Skeletal muscle satellite cell (primary cell): ENCODE measurements around the gene EFCC1. TPM values are rescaled to one million over a fixed set of nuclear protein-coding genes. Genes with fewer than 3 reads are reported as not detected.

Experiments used
- H3K27me3 ChIP-seq: 2 replicates; pipeline ENCODE4 v1.7.0; 2013; ENCODE audit warnings: low read length; ENCODE audit not compliant: control insufficient read depth, insufficient read depth
- H3K36me3 ChIP-seq: 2 replicates; pipeline ENCODE4 v1.7.0; 2013; ENCODE audit warnings: mild to moderate bottlenecking, control low read depth, low read length; ENCODE audit not compliant: insufficient read depth
- H3K4me1 ChIP-seq: 2 replicates; pipeline ENCODE4 v1.7.0; 2013; ENCODE audit warnings: low read length; ENCODE audit not compliant: control insufficient read depth, insufficient read depth
- H3K4me2 ChIP-seq: 2 replicates; pipeline ENCODE4 v1.7.0; 2013; ENCODE audit warnings: mild to moderate bottlenecking, low read length
- H3K4me3 ChIP-seq: 2 replicates; pipeline ENCODE4 v1.7.0; 2013; ENCODE audit warnings: low read length
- H3K9ac ChIP-seq: 2 replicates; pipeline ENCODE4 v1.7.0; 2013; ENCODE audit warnings: mild to moderate bottlenecking, low read depth, low read length, moderate library complexity
- H3K9me3 ChIP-seq: replicated peaks from 2 replicates; pipeline ENCODE4 v1.7.0; 2013; ENCODE audit warnings: mild to moderate bottlenecking, control low read depth, low read length
- total RNA-seq: library from RNA; depleted of rRNA; stranded (reverse); fragments of >200 nt; gene quantifications from 2 replicates; pipeline ENCODE4 v1.2.3, GENCODE V29; 2012; rRNA removed

Gene EFCC1
- total RNA-seq = not detected in 2 replicates

GRCh38 chr3:129001101-129001805 is at the start of gene EFCC1:
TSS of gene EFCC1 (plus strand) at chr3:129001304. CDS start at chr3:129001629, 325 bp downstream.
- Histone ChIP-seq H3K4me3 (peak within 1 kb of the TSS; percentile 42), H3K27me3 (peaks cover 83% of the 10 kb centered on the region), H3K4me2 (peak within 1 kb of the TSS; percentile 74), H3K36me3 (no peaks in the 10 kb centered on the region), H3K4me1 (peaks cover 3% of the 10 kb centered on the region), H3K9ac (no peak within 1 kb of the TSS), H3K9me3 (no peaks in the 10 kb centered on the region)

GRCh38 chr3:128956440-128956839 is 44.7 kb upstream of the EFCC1 start:
- no peaks in the 10 kb centered on the region for H3K9me3 ChIP-seq
- H3K4me2 ChIP-seq = no peak overlapping the region
- H3K27me3 ChIP-seq = peaks cover 25% of the 10 kb centered on the region
- H3K9ac ChIP-seq = no peak overlapping the region
- no peaks in the 10 kb centered on the region for H3K36me3 ChIP-seq
- H3K4me3 ChIP-seq = no peak overlapping the region
- no peaks in the 10 kb centered on the region for H3K4me1 ChIP-seq

GRCh38 chr3:128965280-128965679 is 35.8 kb upstream of the EFCC1 start:
- peaks cover 29% of the 10 kb centered on the region for H3K27me3 ChIP-seq
- H3K4me3 ChIP-seq = no peak overlapping the region
- no peaks in the 10 kb centered on the region for H3K4me1 ChIP-seq
- no peak overlapping the region for H3K4me2 ChIP-seq
- H3K36me3 ChIP-seq = no peaks in the 10 kb centered on the region
- H3K9me3 ChIP-seq = no peaks in the 10 kb centered on the region
- H3K9ac ChIP-seq = no peak overlapping the region

- H3K4me2 ChIP-seq = no peak overlapping the region
- no peak overlapping the region for H3K4me3 ChIP-seq
- H3K4me1 ChIP-seq = no peaks in the 10 kb centered on the region
- H3K9me3 ChIP-seq = no peaks in the 10 kb centered on the region
- no peaks in the 10 kb centered on the region for H3K36me3 ChIP-seq
- H3K9ac ChIP-seq = no peak overlapping the region
- peaks cover 31% of the 10 kb centered on the region for H3K27me3 ChIP-seq
Measured at GRCh38 chr3:128965818-128966217, 35.3 kb upstream of the EFCC1 start.

- Histone ChIP-seq H3K36me3 (no peaks in the 10 kb centered on the region), H3K9me3 (no peaks in the 10 kb centered on the region), H3K9ac (no peak overlapping the region), H3K4me3 (no peak overlapping the region), H3K27me3 (peaks cover 43% of the 10 kb centered on the region), H3K4me2 (no peak overlapping the region), H3K4me1 (no peaks in the 10 kb centered on the region)
Measured at GRCh38 chr3:128967748-128968355, 33.3 kb upstream of the EFCC1 start.

- no peak overlapping the region for H3K4me3 ChIP-seq
- H3K27me3 ChIP-seq = peaks cover 53% of the 10 kb centered on the region
- H3K9ac ChIP-seq = no peak overlapping the region
- no peaks in the 10 kb centered on the region for H3K9me3 ChIP-seq
- no peaks in the 10 kb centered on the region for H3K4me1 ChIP-seq
- H3K36me3 ChIP-seq = no peaks in the 10 kb centered on the region
- H3K4me2 ChIP-seq = no peak overlapping the region
Measured at GRCh38 chr3:128969993-128970739, 30.9 kb upstream of the EFCC1 start.

GRCh38 chr3:128970740-128971047 is 30.4 kb upstream of the EFCC1 start:
- Histone ChIP-seq H3K4me1 (no peaks in the 10 kb centered on the region), H3K4me3 (no peak overlapping the region), H3K36me3 (no peaks in the 10 kb centered on the region), H3K9me3 (no peaks in the 10 kb centered on the region), H3K9ac (no peak overlapping the region), H3K27me3 (peaks cover 59% of the 10 kb centered on the region), H3K4me2 (no peak overlapping the region)

GRCh38 chr3:128971421-128972100 is 29.5 kb upstream of the EFCC1 start:
- Histone ChIP-seq H3K36me3 (no peaks in the 10 kb centered on the region), H3K27me3 (peaks cover 63% of the 10 kb centered on the region), H3K9ac (no peak overlapping the region), H3K4me1 (no peaks in the 10 kb centered on the region), H3K4me2 (no peak overlapping the region), H3K9me3 (no peaks in the 10 kb centered on the region), H3K4me3 (no peak overlapping the region)

- Histone ChIP-seq H3K4me2 (no peak overlapping the region), H3K27me3 (peaks cover 60% of the 10 kb centered on the region), H3K9me3 (no peaks in the 10 kb centered on the region), H3K9ac (no peak overlapping the region), H3K4me3 (no peak overlapping the region), H3K4me1 (no peaks in the 10 kb centered on the region), H3K36me3 (no peaks in the 10 kb centered on the region)
Measured at GRCh38 chr3:128973988-128974564, 27.0 kb upstream of the EFCC1 start.

- Histone ChIP-seq H3K4me2 (no peak overlapping the region), H3K9me3 (no peaks in the 10 kb centered on the region), H3K4me1 (no peaks in the 10 kb centered on the region), H3K27me3 (peaks cover 57% of the 10 kb centered on the region), H3K9ac (no peak overlapping the region), H3K4me3 (no peak overlapping the region), H3K36me3 (no peaks in the 10 kb centered on the region)
Measured at GRCh38 chr3:128975276-128975675, 25.8 kb upstream of the EFCC1 start.
